Measurements from ENCODE around the gene ENHO. TPM values are rescaled to one million over a fixed set of nuclear protein-coding genes. Genes with fewer than 3 reads are reported as not detected.

Gene ENHO
- total and polyA plus RNA-seq, 10 donors = 0.35 to 0.94 (median 0.81) TPM; not detected in 4

DNA sequence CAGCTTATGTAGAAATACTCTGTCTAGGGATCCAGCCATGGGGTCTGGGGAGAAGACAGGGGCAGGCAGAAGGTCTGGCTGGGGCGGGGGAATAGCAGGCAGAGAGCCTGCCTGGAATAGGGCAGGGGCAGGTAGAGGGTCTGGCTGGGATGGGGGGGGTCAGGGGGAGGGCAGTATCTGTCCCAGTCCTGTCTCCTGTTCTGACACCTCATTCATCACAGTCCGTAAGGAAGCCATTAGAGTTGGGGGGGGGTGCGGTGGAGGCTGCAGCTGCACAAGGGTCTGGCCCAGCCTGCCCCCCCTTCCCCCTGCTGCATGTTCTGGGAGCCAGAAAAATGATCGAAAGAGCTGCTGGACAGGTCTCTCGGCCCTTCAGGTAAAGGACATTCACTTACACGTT, 34.2 kb upstream of the ENHO start:
- TF ChIP-seq, protein P1, sequence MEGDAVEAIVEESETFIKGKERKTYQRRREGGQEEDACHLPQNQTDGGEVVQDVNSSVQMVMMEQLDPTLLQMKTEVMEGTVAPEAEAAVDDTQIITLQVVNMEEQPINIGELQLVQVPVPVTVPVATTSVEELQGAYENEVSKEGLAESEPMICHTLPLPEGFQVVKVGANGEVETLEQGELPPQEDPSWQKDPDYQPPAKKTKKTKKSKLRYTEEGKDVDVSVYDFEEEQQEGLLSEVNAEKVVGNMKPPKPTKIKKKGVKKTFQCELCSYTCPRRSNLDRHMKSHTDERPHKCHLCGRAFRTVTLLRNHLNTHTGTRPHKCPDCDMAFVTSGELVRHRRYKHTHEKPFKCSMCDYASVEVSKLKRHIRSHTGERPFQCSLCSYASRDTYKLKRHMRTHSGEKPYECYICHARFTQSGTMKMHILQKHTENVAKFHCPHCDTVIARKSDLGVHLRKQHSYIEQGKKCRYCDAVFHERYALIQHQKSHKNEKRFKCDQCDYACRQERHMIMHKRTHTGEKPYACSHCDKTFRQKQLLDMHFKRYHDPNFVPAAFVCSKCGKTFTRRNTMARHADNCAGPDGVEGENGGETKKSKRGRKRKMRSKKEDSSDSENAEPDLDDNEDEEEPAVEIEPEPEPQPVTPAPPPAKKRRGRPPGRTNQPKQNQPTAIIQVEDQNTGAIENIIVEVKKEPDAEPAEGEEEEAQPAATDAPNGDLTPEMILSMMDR (IDR thresholded peaks at IDR 0.05 in 8 of 11, conservative IDR thresholded peaks at IDR 0.05 in 3 of 11) = no peak
- TF ChIP-seq POLR2A (IDR thresholded peaks at IDR 0.05) = no peak
- TF ChIP-seq POLR2AphosphoS5 (IDR thresholded peaks at IDR 0.05) = no peak
- Histone ChIP-seq H3K27me3 (replicated peaks in 1 of 7) (peaks cover 0 to 44% (median 0%) of the 10 kb centered on the region in 7 donors), H3K4me3 (no peak overlapping the region), H3K27ac (no peak overlapping the region), H3K9me3 (peaks cover 0 to 3% (median 1%) of the 10 kb centered on the region in 8 donors), H3K36me3 (peaks cover 0 to 3% (median 0%) of the 10 kb centered on the region in 6 donors), H3K4me1 (peaks cover 12 to 65% (median 32%) of the 10 kb centered on the region in 6 donors)
- WGBS, 5 donors = 72 to 85% (median 79%) methylated on average over 5 to 6 of the region's 6 CpGs
- intact Hi-C loops (cut with DNase I; ENCODE audit: low total_unique reads) = no loop called here
- DNase-seq = peak; percentile 60

DNA sequence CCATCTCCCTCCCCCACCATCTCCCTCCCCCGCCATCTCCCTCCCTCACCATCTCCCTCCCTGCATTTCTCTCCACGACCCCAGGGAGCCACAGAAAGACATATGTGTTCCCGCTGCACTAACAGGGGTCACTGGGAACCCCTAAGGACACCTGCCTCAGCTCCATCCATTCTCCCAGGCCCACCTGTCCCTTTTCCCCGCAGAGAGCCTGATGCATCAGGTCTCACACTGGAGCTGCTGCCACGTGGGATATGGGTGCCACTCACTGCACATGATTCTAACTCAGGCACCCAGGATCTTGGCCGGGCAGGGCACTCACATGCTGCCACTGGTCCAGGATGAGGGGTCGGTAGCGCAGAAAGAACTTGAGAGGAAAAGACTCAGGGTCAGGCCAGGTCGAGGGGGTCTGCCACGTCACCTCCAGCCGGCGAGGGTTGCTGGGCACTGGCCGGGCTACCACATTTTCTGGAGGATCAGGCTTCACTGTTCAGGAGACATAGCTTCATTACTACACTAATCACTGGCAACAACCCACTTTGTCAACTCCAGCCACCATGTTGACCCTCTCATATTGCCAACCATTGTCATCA, 33.2 kb upstream of the ENHO start:
- no peaks in the 10 kb centered on the region for H3K9me3 ChIP-seq
- intact Hi-C loops (cut with DNase I; ENCODE audit: low total_unique reads) = no loop called here
- 78 to 88% (median 84%) methylated on average over 12 to 13 of the region's 13 CpGs for WGBS, 5 donors
- no peak overlapping the region for H3K27ac ChIP-seq
- no peak overlapping the region for H3K4me3 ChIP-seq
- peaks cover 0 to 8% (median 0%) of the 10 kb centered on the region in 6 donors for H3K36me3 ChIP-seq
- peak; percentile 61 for DNase-seq
- TF ChIP-seq POLR2AphosphoS5 (IDR thresholded peaks at IDR 0.05) = no peak
- TF ChIP-seq, protein P1 (IDR thresholded peaks at IDR 0.05 in 8 of 11, conservative IDR thresholded peaks at IDR 0.05 in 3 of 11) = no peak
- no peak for TF ChIP-seq POLR2A (IDR thresholded peaks at IDR 0.05)
- H3K27me3 ChIP-seq (replicated peaks in 1 of 7) = peaks cover 0 to 44% (median 0%) of the 10 kb centered on the region in 7 donors
- H3K4me1 ChIP-seq = peaks cover 7 to 61% (median 29%) of the 10 kb centered on the region in 6 donors

DNA sequence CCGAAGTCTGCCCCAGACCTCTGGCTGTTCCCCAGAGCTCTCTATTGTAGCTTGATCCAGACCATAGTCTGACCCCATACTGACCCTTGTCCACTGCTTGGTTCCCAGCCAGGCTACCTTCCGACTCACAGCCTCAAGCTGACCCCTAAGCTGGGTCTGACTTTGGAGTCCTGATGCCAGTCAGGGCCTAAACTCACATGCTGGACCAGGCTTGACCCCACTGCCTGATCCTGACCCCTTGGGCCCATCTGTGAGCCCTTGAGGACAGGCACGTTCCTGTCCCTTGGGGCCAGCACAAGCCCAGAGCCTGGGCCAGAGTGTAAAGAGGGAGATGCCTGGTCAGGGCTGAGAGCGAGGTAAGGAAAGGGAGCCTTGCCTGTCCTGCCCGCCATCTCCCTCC, 32.7 kb upstream of the ENHO start:
- Histone ChIP-seq H3K27me3 (replicated peaks in 1 of 7) (peaks cover 0 to 39% (median 0%) of the 10 kb centered on the region in 7 donors), H3K36me3 (peaks cover 0 to 8% (median 0%) of the 10 kb centered on the region in 6 donors), H3K9me3 (no peaks in the 10 kb centered on the region), H3K27ac (no peak overlapping the region), H3K4me3 (no peak overlapping the region), H3K4me1 (peaks cover 3 to 56% (median 23%) of the 10 kb centered on the region in 6 donors)
- WGBS, 5 donors = 73 to 90% (median 80%) methylated on average over 4 to 5 of the region's 5 CpGs
- intact Hi-C loops (cut with DNase I; ENCODE audit: low total_unique reads) = no loop called here
- no peak for DNase-seq
- TF ChIP-seq, protein P1 (IDR thresholded peaks at IDR 0.05 in 8 of 11, conservative IDR thresholded peaks at IDR 0.05 in 3 of 11) = no peak
- TF ChIP-seq POLR2AphosphoS5 (IDR thresholded peaks at IDR 0.05) (no peak), POLR2A (IDR thresholded peaks at IDR 0.05) (no peak)

- intact Hi-C loops (cut with DNase I; ENCODE audit: low total_unique reads) = no loop called here
Observed at GRCh38 chr9:34555002-34555348, 32.2 kb upstream of the ENHO start.

More at GRCh38 chr9:34555002-34555348, 32.2 kb upstream of the ENHO start:
- TF ChIP-seq POLR2AphosphoS5 (IDR thresholded peaks at IDR 0.05) (peak in 1 of 3 donors; percentile 53), POLR2A (IDR thresholded peaks at IDR 0.05) (no peak)
- TF ChIP-seq, protein P1 (IDR thresholded peaks at IDR 0.05 in 8 of 11, conservative IDR thresholded peaks at IDR 0.05 in 3 of 11) = no peak
- peaks cover 0 to 8% (median 0%) of the 10 kb centered on the region in 6 donors for H3K36me3 ChIP-seq
- H3K4me1 ChIP-seq = peaks cover 0 to 50% (median 18%) of the 10 kb centered on the region in 6 donors
- peak; percentile 60 for DNase-seq
- WGBS, 5 donors = 82 to 90% (median 86%) methylated on average over 23 of the region's 23 CpGs
- no peak overlapping the region for H3K4me3 ChIP-seq
- H3K27me3 ChIP-seq (replicated peaks in 1 of 7) = peaks cover 0 to 34% (median 0%) of the 10 kb centered on the region in 7 donors
- H3K27ac ChIP-seq = no peak overlapping the region
- no peaks in the 10 kb centered on the region for H3K9me3 ChIP-seq
